ENCODE results near the gene TAS2R39.
A peak's percentile ranks its signal among the peaks of the same experiment; 100 is the strongest.
"Not testable (repeated sequence)": the region's sequence is repeated elsewhere in the genome, so short reads cannot be mapped to it uniquely, and the experiment has no call there.

The TAS2R39 gene

DNA sequence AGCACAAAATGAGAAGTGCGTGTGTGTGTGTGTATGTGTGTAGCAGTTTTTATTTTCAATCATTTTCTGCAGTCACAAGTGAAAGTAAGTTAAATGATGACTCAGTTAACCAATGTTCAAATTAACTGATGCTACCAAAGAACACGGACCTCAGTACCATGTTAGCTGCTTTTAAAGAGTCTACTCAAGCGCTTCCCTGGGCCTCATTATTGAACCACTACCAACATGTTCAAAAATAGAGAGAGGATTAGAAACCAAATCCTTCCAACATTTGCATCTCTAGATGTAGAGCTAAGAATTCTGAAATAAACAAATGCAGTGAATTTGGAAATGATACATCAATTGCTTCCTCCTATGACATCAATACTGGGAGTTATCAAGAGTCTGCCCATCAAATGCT is at the start of gene TAS2R39:
Gene TAS2R39, plus strand, starts transcription at position 396 of the 400 bp plus-strand sequence. Its CDS starts 0 bp downstream, at position 396.
- FAIRE-seq (no peak), DNase-seq (ENCODE audit: low spot score) (no peak)

- FAIRE-seq (no peak), DNase-seq (ENCODE audit: low spot score) (no peak)
These were observed 36.1 kb upstream of the TAS2R39 start for GRCh38 chr7:143147070-143147469.

DNA sequence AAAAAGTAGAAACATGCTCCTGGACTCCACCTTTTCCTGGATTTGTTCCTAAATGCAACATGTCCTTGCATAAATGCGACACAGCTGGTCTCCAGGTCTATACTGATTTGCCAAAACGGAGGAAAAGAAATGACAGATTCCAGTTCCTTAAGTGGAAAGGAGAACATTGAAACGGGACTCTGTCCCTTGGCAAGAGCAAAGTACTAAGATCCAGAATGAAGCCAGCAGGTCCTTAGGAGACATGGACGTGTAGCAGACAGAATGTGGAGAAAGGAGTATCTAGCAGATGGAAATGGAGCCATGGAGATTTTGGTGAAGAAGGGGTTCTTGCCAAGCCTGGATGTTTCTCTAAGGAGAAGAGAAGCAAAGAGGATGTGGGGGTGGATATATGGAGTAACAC is 35.2 kb upstream of the TAS2R39 start:
- DNase-seq (ENCODE audit: low spot score) (no peak), FAIRE-seq (no peak)

DNA sequence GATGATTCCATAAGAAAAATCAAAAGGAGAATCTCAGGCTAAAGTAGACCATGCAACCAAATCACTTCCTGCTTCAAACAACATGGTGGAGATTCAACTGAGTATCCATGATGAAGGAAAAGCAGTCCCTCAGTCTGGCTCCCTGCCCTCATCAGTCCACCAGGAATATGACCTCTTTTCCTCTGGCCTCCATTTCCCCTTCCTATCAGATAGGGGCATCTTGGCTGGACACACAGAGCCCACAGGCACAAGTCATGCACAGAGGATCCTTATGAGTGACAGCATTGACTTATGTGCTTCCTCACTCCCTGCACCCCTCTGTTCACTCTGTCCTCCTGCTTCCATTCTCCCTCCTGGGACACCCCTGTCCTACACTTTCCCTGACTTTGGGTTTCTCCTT is 34.6 kb upstream of the TAS2R39 start:
- DNase-seq (ENCODE audit: low spot score) (no peak), FAIRE-seq (no peak)

GRCh38 chr7:143150696-143151095 is 32.5 kb upstream of the TAS2R39 start:
- not testable (repeated sequence) for FAIRE-seq; DNase-seq (ENCODE audit: low spot score)

DNA sequence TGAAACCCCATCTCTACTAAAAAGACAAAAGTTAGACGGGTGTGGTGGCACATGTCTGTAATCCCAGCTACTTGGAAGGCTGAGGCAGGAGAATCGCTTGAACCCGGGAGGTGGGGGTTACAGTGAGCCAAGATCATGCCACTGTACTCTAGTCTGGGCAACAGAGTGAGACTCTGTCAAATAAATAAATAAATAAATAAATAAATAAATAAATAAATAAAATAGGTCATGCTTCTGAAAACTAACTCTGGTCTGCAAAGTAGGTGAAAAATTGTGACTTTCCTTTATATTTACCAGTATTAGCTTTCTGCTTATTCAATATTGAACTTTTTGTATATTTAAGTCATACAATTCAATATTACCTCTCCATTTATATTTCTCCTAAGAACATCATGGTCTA is 24.6 kb upstream of the TAS2R39 start:
- DNase-seq (ENCODE audit: low spot score); FAIRE-seq: not testable (repeated sequence)

DNA sequence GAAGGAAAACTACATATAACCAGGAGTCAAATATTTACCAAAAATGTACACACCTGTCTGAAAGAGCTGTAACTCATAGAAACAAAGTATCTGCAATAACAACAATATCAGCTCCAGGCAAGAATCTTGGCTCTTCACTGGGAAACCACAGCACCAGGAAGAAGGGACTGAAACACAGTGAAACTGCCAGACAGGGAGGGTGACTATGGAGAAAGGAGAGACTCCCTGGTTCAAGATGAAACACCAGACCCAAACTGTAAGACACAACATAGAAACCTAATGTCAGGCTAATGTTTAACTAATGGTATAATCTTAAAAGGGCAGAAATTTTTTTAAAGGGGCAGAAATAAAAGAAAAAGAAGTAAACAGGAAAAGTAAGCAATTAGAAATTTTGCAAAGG is 11.5 kb upstream of the TAS2R39 start:
- FAIRE-seq = no peak
- no peak for DNase-seq (ENCODE audit: low spot score)

DNA sequence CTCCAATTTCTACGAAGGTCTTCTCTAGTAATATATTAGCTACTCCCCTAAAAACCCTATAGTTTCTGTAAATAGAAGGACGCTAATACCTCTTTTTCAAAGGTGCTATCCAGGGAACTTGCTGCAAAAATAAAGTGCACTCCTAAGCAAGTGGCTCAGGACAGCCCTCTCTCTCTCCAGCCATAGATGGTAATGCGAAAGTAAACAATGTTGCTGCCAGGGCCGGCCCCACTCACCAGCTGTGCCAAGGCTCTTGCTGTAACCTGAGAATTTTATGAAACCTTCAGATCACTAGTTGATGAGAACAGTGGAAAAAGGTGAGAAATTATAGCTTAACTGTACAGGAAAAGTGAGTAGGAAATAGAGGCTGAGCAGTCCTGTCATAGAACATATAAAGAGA is 10.9 kb upstream of the TAS2R39 start:
- DNase-seq (ENCODE audit: low spot score) (no peak), FAIRE-seq (no peak)

GRCh38 chr7:143176128-143176527 is 7.1 kb upstream of the TAS2R39 start:
- no peak for FAIRE-seq
- no peak for DNase-seq (ENCODE audit: low spot score)

DNA sequence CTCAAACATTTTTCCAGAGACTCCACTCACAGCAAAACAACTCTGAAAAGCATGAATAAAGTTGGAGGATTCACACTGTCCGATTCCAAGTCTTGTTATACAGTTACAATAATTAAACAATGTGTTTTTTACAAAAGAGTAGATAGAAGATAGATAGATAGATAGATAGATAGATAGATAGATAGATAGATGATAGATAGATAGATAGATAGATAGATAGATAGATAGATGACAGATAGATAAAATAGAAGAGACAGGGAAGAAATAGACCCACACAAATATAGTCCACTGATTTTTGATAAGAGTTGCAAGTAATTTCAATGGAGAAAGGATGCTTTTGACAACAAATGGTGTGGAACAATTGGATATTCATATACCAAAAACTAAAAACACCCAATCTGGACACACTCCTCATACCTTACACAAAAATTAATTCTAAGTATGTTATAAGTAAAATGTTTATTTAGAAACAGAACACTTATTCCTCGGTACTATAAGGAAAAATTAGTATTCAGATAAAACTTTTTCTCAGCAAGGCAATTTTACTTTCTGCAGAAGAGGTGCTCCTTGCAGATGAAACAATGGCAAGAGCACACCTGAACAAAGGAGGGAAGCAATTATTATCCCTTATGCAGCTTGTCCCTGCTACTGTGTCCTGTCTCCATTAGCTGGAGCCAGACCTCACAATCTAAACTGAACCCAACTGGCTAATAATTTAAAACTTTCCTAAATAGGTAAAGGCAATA is 5.7 kb upstream of the TAS2R39 start:
- no peak for FAIRE-seq
- no peak for DNase-seq (ENCODE audit: low spot score)

DNA sequence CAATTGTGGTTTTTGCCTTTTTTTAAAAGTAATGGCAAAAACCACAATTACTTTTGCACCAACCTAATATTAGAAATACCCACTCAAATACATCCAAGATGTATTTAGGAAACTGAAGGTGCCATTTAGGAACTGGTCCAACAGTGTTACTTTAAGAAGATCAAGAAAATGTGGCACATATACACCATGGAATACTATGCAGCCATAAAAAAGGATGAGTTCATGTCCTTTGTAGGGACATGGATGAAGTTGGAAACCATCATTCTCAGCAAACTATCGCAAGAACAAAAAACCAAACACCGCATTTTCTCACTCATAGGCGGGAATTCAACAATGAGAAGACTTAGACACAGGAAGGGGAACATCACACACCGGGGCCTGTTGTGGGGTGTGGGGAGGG is 2.4 kb upstream of the TAS2R39 start:
- FAIRE-seq; DNase-seq (ENCODE audit: low spot score): not testable (repeated sequence)

GRCh38 chr7:143181349-143181748 is 1.9 kb upstream of the TAS2R39 start:
- no peak for FAIRE-seq
- DNase-seq (ENCODE audit: low spot score) = no peak

- DNase-seq (ENCODE audit: low spot score) (no peak), FAIRE-seq (no peak)
These were observed 2.3 kb downstream of the TAS2R39 start for GRCh38 chr7:143185551-143185950.

- DNase-seq (ENCODE audit: low spot score) (no peak), FAIRE-seq (no peak)
These were observed 5.8 kb downstream of the TAS2R39 start for GRCh38 chr7:143188994-143189393.

- DNase-seq (ENCODE audit: low spot score) (no peak), FAIRE-seq (no peak)
These were observed 10.7 kb downstream of the TAS2R39 start for GRCh38 chr7:143193880-143194279.

DNA sequence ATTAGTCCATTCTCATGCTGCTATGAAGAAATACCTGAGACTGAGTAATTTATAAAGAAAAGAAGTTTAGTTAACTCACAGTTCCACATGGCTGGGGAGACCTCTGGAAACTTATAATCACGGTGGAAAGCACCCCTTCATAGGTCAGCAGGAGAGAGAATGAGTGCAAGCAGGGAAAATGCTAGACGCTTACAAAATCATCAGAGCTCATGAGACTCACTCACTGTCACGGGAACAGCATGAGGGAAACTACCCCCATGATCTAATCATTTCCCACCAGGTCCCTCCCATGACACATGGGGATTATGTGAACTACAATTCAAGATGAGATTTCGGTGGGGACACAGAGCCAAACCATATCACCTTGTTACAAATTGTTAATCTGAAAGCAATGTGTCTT is 15.8 kb downstream of the TAS2R39 start:
- DNase-seq (ENCODE audit: low spot score) (no peak), FAIRE-seq (no peak)

DNA sequence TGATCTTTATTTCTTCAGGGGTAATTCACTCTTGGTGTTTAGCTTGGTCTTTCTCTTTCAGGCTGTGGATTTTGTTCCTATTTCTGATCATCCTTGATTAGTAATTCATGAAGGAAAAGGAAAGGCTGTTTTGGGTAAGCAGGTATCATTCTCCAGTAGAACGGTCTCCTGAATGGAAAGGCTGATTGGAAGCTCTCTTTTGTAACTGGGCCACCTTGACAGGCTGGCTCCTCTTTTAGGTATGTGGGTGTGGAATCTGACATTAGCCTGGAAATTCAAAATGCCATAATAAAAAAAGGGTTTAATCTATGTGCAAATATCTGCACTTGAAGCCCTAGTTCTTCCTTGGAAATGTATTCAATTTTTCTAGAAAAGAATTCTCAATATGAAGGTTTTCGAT is 18.9 kb downstream of the TAS2R39 start:
- DNase-seq (ENCODE audit: low spot score) = no peak
- FAIRE-seq = no peak

- FAIRE-seq (no peak), DNase-seq (ENCODE audit: low spot score) (no peak)
These were observed 20.2 kb downstream of the TAS2R39 start for GRCh38 chr7:143203386-143203785.

DNA sequence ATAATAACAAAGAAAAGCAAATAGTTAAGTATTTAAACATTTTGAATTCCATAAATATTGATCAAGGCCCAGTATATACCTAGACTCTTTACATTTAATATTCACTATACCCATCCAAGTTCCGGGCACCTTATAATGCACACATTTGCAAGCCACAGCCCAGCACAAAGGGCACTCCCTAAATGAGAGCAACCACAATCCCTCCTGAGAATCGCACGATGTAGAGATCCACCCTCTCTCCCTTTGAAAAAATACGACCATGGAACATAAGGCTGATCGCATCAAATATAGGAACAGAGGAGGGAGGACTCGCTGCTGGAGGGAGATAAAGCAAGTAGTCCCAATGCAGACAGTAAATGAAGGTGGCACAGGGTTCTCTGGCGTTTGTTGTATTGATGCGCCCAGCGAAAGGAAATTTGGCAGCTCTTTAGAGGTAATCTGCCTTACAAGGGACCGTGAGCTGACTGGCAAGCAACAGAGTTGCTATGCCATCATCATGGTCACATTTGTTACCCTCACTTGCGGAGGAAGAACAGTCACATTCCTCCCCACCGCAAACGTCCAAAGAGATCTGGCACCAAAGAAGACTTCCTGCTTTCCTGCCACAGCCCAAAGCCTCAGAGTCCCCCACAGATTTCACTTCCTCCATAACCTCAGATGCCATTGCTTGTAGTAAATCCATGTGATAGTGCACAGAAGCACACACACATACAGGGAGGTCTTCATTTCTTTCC is 22.5 kb downstream of the TAS2R39 start:
- DNase-seq (ENCODE audit: low spot score) = no peak
- no peak for FAIRE-seq

GRCh38 chr7:143210541-143210940 is 27.3 kb downstream of the TAS2R39 start:
- FAIRE-seq = no peak

DNA sequence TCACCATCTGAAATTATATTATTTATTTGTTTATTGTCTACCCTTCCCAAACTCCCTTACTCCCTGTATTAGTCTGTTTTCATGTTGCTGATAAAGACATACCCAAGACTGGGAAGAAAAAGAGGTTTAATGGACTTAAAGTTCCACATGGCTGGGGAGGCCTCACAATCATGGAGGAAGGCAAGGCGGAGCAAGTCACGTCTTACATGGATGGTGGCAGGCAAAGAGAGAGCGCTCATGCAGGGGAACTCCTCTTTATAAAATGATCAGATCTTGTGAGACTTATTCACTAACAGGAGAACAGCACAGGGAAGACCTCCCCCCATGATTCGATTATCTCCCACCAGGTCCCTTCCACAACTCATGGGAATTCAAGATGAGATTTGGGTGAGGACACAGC is 30.3 kb downstream of the TAS2R39 start:
- not testable (repeated sequence) for FAIRE-seq; DNase-seq (ENCODE audit: low spot score)

More at GRCh38 chr7:143210541-143210940, 27.3 kb downstream of the TAS2R39 start:
- DNase-seq (ENCODE audit: low spot score) = no peak

DNA sequence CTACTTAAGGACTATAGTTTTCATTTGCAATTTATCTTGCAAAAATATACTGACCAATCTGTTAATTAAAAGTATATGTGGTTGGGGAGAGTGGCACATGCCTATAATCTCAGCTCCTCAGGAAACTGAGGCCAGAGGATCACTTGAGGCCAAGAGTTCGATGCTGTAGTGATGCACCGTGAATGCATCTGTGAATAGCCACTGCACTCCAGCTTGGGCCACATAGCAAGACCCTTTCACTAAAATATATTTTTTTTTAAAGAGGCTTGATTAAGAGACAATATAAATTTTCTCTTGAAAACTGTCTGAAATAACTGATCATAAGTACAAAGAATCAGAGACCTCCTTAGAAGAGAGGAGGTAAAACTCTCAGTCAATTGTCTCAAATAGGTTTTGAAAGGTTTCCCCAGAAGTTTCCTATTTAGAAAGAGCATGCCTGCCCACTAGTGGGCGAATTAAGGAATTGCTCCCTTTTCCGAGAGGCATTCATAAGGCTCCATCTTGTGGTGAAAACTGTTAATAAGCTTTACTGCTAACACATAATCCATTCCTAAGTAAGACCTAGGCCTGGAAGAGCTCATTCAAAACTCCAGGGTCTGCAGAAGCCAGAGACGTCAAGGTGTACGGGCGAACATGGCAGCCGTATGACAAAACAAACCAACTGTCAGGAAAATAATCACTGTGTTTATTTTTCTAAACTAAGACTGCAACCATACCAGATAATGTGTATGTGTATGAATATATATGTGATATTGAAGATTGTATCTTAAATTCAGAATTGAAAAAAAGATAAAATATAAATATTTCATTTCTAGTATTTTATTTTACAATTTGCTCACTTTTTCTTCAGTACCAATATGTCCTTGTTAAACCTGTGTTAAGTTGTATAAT is 31.8 kb downstream of the TAS2R39 start:
- DNase-seq (ENCODE audit: low spot score) (peak; percentile 79), FAIRE-seq (peak; percentile 87)
